ENCODE measurements around the gene ZFTA.

The ZFTA gene

GRCh38 chr11:63763496-63764339, 4.9 kb downstream of the ZFTA start:
- H3K27ac ChIP-seq (ENCODE audit: poor library complexity, severe bottlenecking) = no peak overlapping the region
- H3K27me3 ChIP-seq (ENCODE audit: insufficient read depth, poor library complexity, severe bottlenecking) = no peaks in the 10 kb centered on the region
- TF ChIP-seq CTCF (IDR thresholded peaks at IDR 0.05; ENCODE audit: poor library complexity, severe bottlenecking) = no peak
- ATAC-seq (ENCODE audit: low read depth) (no peak), DNase-seq (ENCODE audit: low spot score) (peak; percentile 64)
- peaks cover 6% of the 10 kb centered on the region for H3K36me3 ChIP-seq (ENCODE audit: low read depth)
- peaks cover 4% of the 10 kb centered on the region for H3K4me1 ChIP-seq (ENCODE audit: insufficient read depth, poor library complexity, severe bottlenecking)
- H3K4me3 ChIP-seq (ENCODE audit: severe bottlenecking) = no peak overlapping the region
- no peaks in the 10 kb centered on the region for H3K9me3 ChIP-seq (ENCODE audit: severe bottlenecking)

GRCh38 chr11:63762654-63763495, 5.7 kb downstream of the ZFTA start:
- no peak overlapping the region for H3K4me3 ChIP-seq (ENCODE audit: severe bottlenecking)
- peaks cover 4% of the 10 kb centered on the region for H3K4me1 ChIP-seq (ENCODE audit: insufficient read depth, poor library complexity, severe bottlenecking)
- H3K36me3 ChIP-seq (ENCODE audit: low read depth) = peaks cover 10% of the 10 kb centered on the region
- DNase-seq (ENCODE audit: low spot score) = no peak
- H3K27me3 ChIP-seq (ENCODE audit: insufficient read depth, poor library complexity, severe bottlenecking) = no peaks in the 10 kb centered on the region
- TF ChIP-seq CTCF (IDR thresholded peaks at IDR 0.05; ENCODE audit: poor library complexity, severe bottlenecking) = no peak
- no peak overlapping the region for H3K27ac ChIP-seq (ENCODE audit: poor library complexity, severe bottlenecking)
- no peaks in the 10 kb centered on the region for H3K9me3 ChIP-seq (ENCODE audit: severe bottlenecking)
- ATAC-seq (ENCODE audit: low read depth) = no peak

- H3K4me3 ChIP-seq (ENCODE audit: severe bottlenecking) = no peak overlapping the region
- H3K27ac ChIP-seq (ENCODE audit: poor library complexity, severe bottlenecking) = no peak overlapping the region
- H3K36me3 ChIP-seq (ENCODE audit: low read depth) = peaks cover 15% of the 10 kb centered on the region
- peaks cover 1% of the 10 kb centered on the region for H3K4me1 ChIP-seq (ENCODE audit: insufficient read depth, poor library complexity, severe bottlenecking)
- TF ChIP-seq CTCF (IDR thresholded peaks at IDR 0.05; ENCODE audit: poor library complexity, severe bottlenecking) = no peak
- DNase-seq (ENCODE audit: low spot score) (no peak), ATAC-seq (ENCODE audit: low read depth) (no peak)
- no peaks in the 10 kb centered on the region for H3K9me3 ChIP-seq (ENCODE audit: severe bottlenecking)
- no peaks in the 10 kb centered on the region for H3K27me3 ChIP-seq (ENCODE audit: insufficient read depth, poor library complexity, severe bottlenecking)
Observed at GRCh38 chr11:63761931-63762653, 6.5 kb downstream of the ZFTA start.

GRCh38 chr11:63761188-63761587, 7.4 kb downstream of the ZFTA start:
- DNase-seq (ENCODE audit: low spot score) (no peak), ATAC-seq (ENCODE audit: low read depth) (no peak)
- Histone ChIP-seq H3K4me1 (ENCODE audit: insufficient read depth, poor library complexity, severe bottlenecking) (no peaks in the 10 kb centered on the region), H3K27me3 (ENCODE audit: insufficient read depth, poor library complexity, severe bottlenecking) (no peaks in the 10 kb centered on the region), H3K27ac (ENCODE audit: poor library complexity, severe bottlenecking) (no peak overlapping the region), H3K36me3 (ENCODE audit: low read depth) (peaks cover 24% of the 10 kb centered on the region), H3K9me3 (ENCODE audit: severe bottlenecking) (no peaks in the 10 kb centered on the region), H3K4me3 (ENCODE audit: severe bottlenecking) (no peak overlapping the region)
- TF ChIP-seq CTCF (IDR thresholded peaks at IDR 0.05; ENCODE audit: poor library complexity, severe bottlenecking) = no peak
